A549 (cell line): ENCODE measurements around the gene ZSWIM5. TPM values are rescaled to one million over a fixed set of nuclear protein-coding genes. Genes with fewer than 3 reads are reported as not detected.
A peak's percentile ranks its signal among the peaks of the same experiment; 100 is the strongest.
"Not testable (repeated sequence)": the region's sequence is repeated elsewhere in the genome, so short reads cannot be mapped to it uniquely, and the experiment has no call there.

ENCODE experiments used
- ATAC-seq, 2 experiments: fragments of 200-7000 bp in 1 of 2; fragments of >200 bp in 1 of 2; cut with Nextera tagmentation in 1 of 2; cut with Tn5 transposase in 1 of 2; 3 replicates each; pipeline versions ENCODE4 v1.8.0 to v1.9.1; 2018 to 2020; ENCODE audit warnings: mild to moderate bottlenecking in 1 of 2, moderate library complexity in 1 of 2
- CTCF ChIA-PET: fragments of 300-600 bp; sonication (Branson Sonifier 250); formaldehyde crosslinking; extraction: SDS; loops from one replicate; lab custom pipeline; 2021; ENCODE audit warnings: antibody characterized with exemption, inconsistent platforms; lab: Yijun Ruan, JAX
- POLR2A ChIA-PET: fragments of 350-600 bp; formaldehyde crosslinking; extraction: SDS; loops from one replicate; lab custom pipeline; 2021; ENCODE audit warnings: antibody characterized with exemption, inconsistent platforms; lab: Yijun Ruan, JAX
- DNase-seq, 2 experiments: peaks; one replicate each; pipeline versions ENCODE4 v3.0.0 to v3.0.0-alpha.2; 2011 to 2016; ENCODE audit warnings: low read depth in 1 of 2, low spot score in 1 of 2
- FAIRE-seq: peaks from 2 replicates; lab custom pipeline; 2011; peaks lifted over from hg19 to GRCh38; lab: Jason Lieb, UNC
- H3K27ac ChIP-seq, 2 experiments: fragments of >200 bp; sonication (Bioruptor Twin); formaldehyde crosslinking; 3 replicates each; pipeline ENCODE4 v1.5.1; 2016 to 2017
- H3K4me1 ChIP-seq: fragments of >200 bp; sonication (Bioruptor Twin); formaldehyde crosslinking; 3 replicates; pipeline ENCODE4 v1.6.1; 2016
- H3K4me2 ChIP-seq: fragments of >200 bp; sonication (Bioruptor Twin); formaldehyde crosslinking; 3 replicates; pipeline ENCODE4 v1.6.1; 2016
- H3K4me3 ChIP-seq: fragments of >200 bp; sonication (Bioruptor Twin); formaldehyde crosslinking; 3 replicates; pipeline ENCODE4 v1.5.1; 2016
- H3K9me3 ChIP-seq: fragments of >200 bp; sonication (Bioruptor Twin); formaldehyde crosslinking; 3 replicates; pipeline ENCODE4 v1.6.1; 2016
- BCL3 ChIP-seq: fragments of >200 bp; sonication (Bioruptor Twin); formaldehyde crosslinking; IDR thresholded peaks from 3 replicates; pipeline ENCODE4 v1.6.1; 2016
- CEBPB ChIP-seq, 2 experiments: fragments of >200 bp in 1 of 2; sonication (Bioruptor Twin) in 1 of 2; formaldehyde crosslinking in 1 of 2; IDR thresholded peaks; 2 replicates each; pipeline ENCODE4 v1.6.1; 2012 to 2016
- FOSL2 ChIP-seq, 2 experiments: fragments of 450-650 bp in 1 of 2; fragments of >200 bp in 1 of 2; sonication (Bioruptor Twin) in 1 of 2; formaldehyde crosslinking; IDR thresholded peaks; 2 replicates each; pipeline versions ENCODE4 v1.5.0 to v1.6.1; 2016 to 2020; ENCODE audit warnings: mild to moderate bottlenecking in 1 of 2, moderate library complexity in 1 of 2
- HES2 ChIP-seq: fragments of >200 bp; sonication (Bioruptor Twin); formaldehyde crosslinking; IDR thresholded peaks from 2 replicates; pipeline ENCODE4 v1.6.1; 2016
- MAFK ChIP-seq: fragments of 450-650 bp; IDR thresholded peaks from 2 replicates; pipeline ENCODE4 v1.6.1; 2014; ENCODE audit not compliant: partially characterized antibody
- POLR2AphosphoS2 ChIP-seq: conservative IDR thresholded peaks from 2 replicates; pipeline ENCODE4 v1.6.1; 2012; ENCODE audit warnings: low read length, improper control_type of control experiment, inconsistent platforms
- RCOR1 ChIP-seq: fragments of 150-350 bp; IDR thresholded peaks from 2 replicates; pipeline ENCODE4 v1.6.1; 2014; ENCODE audit warnings: antibody characterized with exemption, low read length, low read depth
- REST ChIP-seq: fragments of 200-600 bp; sonication (generic); IDR thresholded peaks from 2 replicates; pipeline ENCODE4 v1.6.1; 2016; ENCODE audit warnings: antibody characterized with exemption, mild to moderate bottlenecking, moderate library complexity
- RNF2 ChIP-seq: fragments of 200-600 bp; sonication (generic); IDR thresholded peaks from 2 replicates; pipeline ENCODE4 v1.6.1; 2016; ENCODE audit warnings: low read depth, mild to moderate bottlenecking, antibody characterized with exemption, moderate library complexity, borderline replicate concordance
- ZFP36 ChIP-seq: fragments of 450-650 bp; IDR thresholded peaks from 2 replicates; pipeline ENCODE4 v1.6.1; 2014; ENCODE audit warnings: borderline replicate concordance; ENCODE audit not compliant: partially characterized antibody
- WGBS: methylation state at CpG from one replicate; pipeline ENCODE4 v1.1.6; 2017; ENCODE audit errors: missing lambda C conversion rate; 5-methylcytosine and 5-hydroxymethylcytosine counted together
- polyA plus RNA-seq, 4 experiments: library from polyadenylated mRNA; depleted of rRNA in 3 of 4; stranded (reverse); fragments of >200 nt; fragmentation: RNase III in 1 of 4; extraction: RNeasy Plus Mini Kit Qiagen cat#74134 plus additional on column Dnase treatment in 1 of 4; gene quantifications; 2 replicates in 3 of 4; 3 replicates in 1 of 4; pipeline ENCODE4 v1.2.3, GENCODE V29; 2011 to 2017
- TF ChIP-seq, protein P1 (sequence below): IDR thresholded peaks from 2 replicates; pipeline ENCODE4 v1.6.1; 2012; ENCODE audit warnings: low read depth, borderline replicate concordance

The ZSWIM5 gene
- polyA plus RNA-seq, 2 of the 4 experiments (the other 2 are of a cell fraction), result 0.52 to 1.3 TPM

DNA sequence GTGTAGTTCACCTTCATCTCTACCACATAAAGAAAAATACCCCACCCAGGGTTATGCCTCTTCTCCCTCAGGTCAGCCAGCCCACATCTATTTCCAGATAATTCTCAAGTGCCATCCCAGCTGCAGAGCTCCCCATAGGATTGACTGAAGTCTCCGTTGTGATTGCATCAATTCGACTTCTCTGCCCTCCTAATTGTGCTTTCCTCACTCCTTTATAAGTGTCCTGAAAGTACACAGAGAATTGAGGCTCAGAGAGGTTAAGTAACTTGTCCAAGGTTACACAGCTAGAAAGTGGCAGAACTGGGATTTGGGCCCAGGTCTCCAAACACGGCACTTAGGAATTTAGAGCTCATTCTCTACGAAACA, 15.0 kb downstream of the ZSWIM5 start:
- H3K9me3 ChIP-seq, result no peaks in the 10 kb centered on the region
- no peak for DNase-seq
- no peak for ATAC-seq
- ChIA-PET POLR2A (interaction anchor here (0.9 kb wide), 1 partner anchor 112 kb away, joined by 3 read pairs; no protein-coding TSS in a partner anchor), CTCF (interaction anchor here (1.2 kb wide), 1 partner anchor 171 kb away, joined by 3 read pairs; no protein-coding TSS in a partner anchor)
- no peaks in the 10 kb centered on the region for H3K4me1 ChIP-seq
- no peak overlapping the region for H3K27ac ChIP-seq
- no peak for FAIRE-seq
- WGBS, result 63% methylated on average over 4 of the region's 4 CpGs
- no peak overlapping the region for H3K4me3 ChIP-seq
- TF ChIP-seq MAFK, result no peak
- TF ChIP-seq, protein P1, sequence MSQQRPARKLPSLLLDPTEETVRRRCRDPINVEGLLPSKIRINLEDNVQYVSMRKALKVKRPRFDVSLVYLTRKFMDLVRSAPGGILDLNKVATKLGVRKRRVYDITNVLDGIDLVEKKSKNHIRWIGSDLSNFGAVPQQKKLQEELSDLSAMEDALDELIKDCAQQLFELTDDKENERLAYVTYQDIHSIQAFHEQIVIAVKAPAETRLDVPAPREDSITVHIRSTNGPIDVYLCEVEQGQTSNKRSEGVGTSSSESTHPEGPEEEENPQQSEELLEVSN, result no peak
- no peak for TF ChIP-seq RCOR1
- H3K4me2 ChIP-seq, result no peak overlapping the region

DNA sequence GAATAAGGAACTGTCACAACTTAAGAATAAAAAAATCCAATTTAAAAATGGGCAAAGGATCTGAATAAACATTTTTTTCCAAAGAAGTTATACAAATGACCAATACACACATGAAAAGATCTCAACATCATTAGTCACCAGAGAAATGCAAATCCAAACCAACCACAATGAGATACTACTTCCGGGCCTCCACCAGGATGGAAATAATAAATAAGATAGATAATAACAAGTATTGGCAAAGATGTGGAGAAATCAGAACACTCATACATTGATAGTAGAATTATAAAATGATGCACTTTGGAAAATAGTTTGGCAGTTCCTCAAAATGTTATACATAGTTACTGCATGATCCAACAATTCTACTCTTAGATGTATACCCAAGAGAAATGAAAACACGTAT, 18.7 kb downstream of the ZSWIM5 start:
- FAIRE-seq, result no peak
- DNase-seq, result no peak
- ChIA-PET POLR2A (no interaction called here), CTCF (no interaction called here)
- ATAC-seq, result no peak
- H3K4me2 ChIP-seq, result no peak overlapping the region
- TF ChIP-seq BCL3, result no peak
- no peak for TF ChIP-seq RNF2
- TF ChIP-seq REST, result no peak
- TF ChIP-seq ZFP36, result no peak
- no peak for TF ChIP-seq HES2
- TF ChIP-seq POLR2AphosphoS2, result no peak
- no peaks in the 10 kb centered on the region for H3K4me1 ChIP-seq
- 86% methylated on average over 2 of the region's 2 CpGs for WGBS
- H3K9me3 ChIP-seq, result no peaks in the 10 kb centered on the region
- no peak overlapping the region for H3K4me3 ChIP-seq
- H3K27ac ChIP-seq, result no peak overlapping the region

DNA sequence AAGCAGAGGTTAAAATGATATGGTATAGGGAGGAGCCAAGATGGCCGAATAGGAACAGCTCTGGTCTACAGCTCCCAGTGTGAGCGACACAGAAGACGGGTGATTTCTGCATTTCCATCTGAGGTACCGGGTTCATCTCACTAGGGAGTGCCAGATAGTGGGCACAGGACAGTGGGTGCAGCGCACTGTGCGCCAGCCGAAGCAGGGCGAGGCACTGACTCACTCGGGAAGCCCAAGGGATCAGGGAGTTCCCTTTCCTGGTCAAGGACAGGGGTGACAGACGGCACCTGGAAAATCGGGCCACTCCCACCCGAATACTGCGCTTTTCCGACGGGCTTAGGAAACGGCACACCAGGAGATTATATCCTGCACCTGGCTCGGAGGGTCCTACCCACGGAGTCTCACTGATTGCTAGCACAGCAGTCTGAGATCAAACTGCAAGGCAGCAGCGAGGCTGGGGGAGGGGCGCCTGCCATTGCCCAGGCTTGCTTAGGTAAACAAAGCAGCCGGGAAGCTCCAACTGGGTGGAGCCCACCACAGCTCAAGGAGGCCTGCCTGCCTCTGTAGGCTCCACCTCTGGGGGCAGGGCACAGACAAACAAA, 26.4 kb downstream of the ZSWIM5 start:
- DNase-seq, result peak in 1 of 2 experiments; percentile 69
- H3K4me1 ChIP-seq; FAIRE-seq; ATAC-seq; H3K9me3 ChIP-seq; CTCF ChIA-PET; TF ChIP-seq FOSL2 (IDR thresholded peaks at IDR 0.05): not testable (repeated sequence)
- Histone ChIP-seq H3K27ac (peak overlapping the region; percentile 61 to 69), H3K4me3 (peak overlapping the region; percentile 42), H3K4me2 (peak overlapping the region; percentile 57)
- POLR2A ChIA-PET, result interaction anchor here (1.0 kb wide), 1 partner anchor 123 kb away, joined by 3 read pairs; no protein-coding TSS in a partner anchor
- peak; percentile 37; the same call in 1 of the 2 replicates for TF ChIP-seq FOSL2 (CRISPR knock-in tag; IDR thresholded peaks at IDR 0.05)
- WGBS, result 0% methylated on average over 4 of the region's 21 CpGs

GRCh38 chr1:45177452-45177851, 29.0 kb downstream of the ZSWIM5 start:
- FAIRE-seq (no peak), ATAC-seq (no peak), DNase-seq (no peak)
- no peak overlapping the region for H3K4me3 ChIP-seq
- H3K9me3 ChIP-seq, result peaks cover 5% of the 10 kb centered on the region; the same call in 1 of the 3 replicates
- ChIA-PET POLR2A (no interaction called here), CTCF (no interaction called here)
- H3K4me1 ChIP-seq, result peaks cover 12% of the 10 kb centered on the region
- peak overlapping the region; percentile 16; the same call in 1 of the 3 replicates for H3K4me2 ChIP-seq
- no peak overlapping the region for H3K27ac ChIP-seq
- WGBS, result 46% methylated on average over 1 of the region's 1 CpG
- TF ChIP-seq CEBPB (IDR thresholded peaks at IDR 0.05) (peak; percentile 24 to 47; a peak in 2 of 4 replicates), BCL3 (no peak)
